K562 (cell line): Measurements from ENCODE around the gene ARHGEF12. TPM values are rescaled to one million over a fixed set of nuclear protein-coding genes. Genes with fewer than 3 reads are reported as not detected.

Experiments
- E2F6 ChIP-seq, 2 experiments: IDR thresholded peaks; 2 replicates each; pipeline ENCODE4 v1.6.1; 2011; ENCODE audit warnings: borderline replicate concordance in 1 of 2, control low read depth in 1 of 2, low read depth in 1 of 2, low read length in 1 of 2, mild to moderate bottlenecking in 1 of 2, mixed read lengths in 1 of 2, moderate library complexity in 1 of 2; ENCODE audit not compliant: insufficient read depth in 1 of 2, insufficient read length in 1 of 2, poor library complexity in 1 of 2, severe bottlenecking in 1 of 2; ENCODE audit errors: extremely low read depth in 1 of 2
- HMGN3 ChIP-seq: IDR thresholded peaks from 2 replicates; pipeline ENCODE4 v1.6.1; 2011; ENCODE audit warnings: borderline replicate concordance, low read depth, mild to moderate bottlenecking, mixed read lengths, low read length; ENCODE audit not compliant: insufficient read length; ENCODE audit errors: extremely low read depth
- KAT2B ChIP-seq: IDR thresholded peaks from one replicate; pipeline ENCODE4 v1.6.1; 2012; ENCODE audit warnings: low read depth, mild to moderate bottlenecking, control low read depth, inconsistent platforms, low read length, moderate library complexity
- NR1H2 ChIP-seq: sonication (generic); formaldehyde crosslinking; IDR thresholded peaks from 2 replicates; pipeline ENCODE4 v1.4.0; 2020; ENCODE audit warnings: mild to moderate bottlenecking, missing genetic modification reagents
- NUFIP1 ChIP-seq: fragments of 450-650 bp; IDR thresholded peaks from 2 replicates; pipeline ENCODE4 v1.6.1; 2018; ENCODE audit not compliant: partially characterized antibody
- PTRF ChIP-seq: fragments of 450-650 bp; IDR thresholded peaks from 2 replicates; pipeline ENCODE4 v1.6.1; 2016; ENCODE audit warnings: mild to moderate bottlenecking, missing genetic modification characterization, missing compliant biosample characterization
- SIN3A ChIP-seq, 2 experiments: fragments of 150-350 bp in 1 of 2; IDR thresholded peaks; 2 replicates each; pipeline ENCODE4 v1.6.1; 2011 to 2016; ENCODE audit warnings: borderline replicate concordance in 2 of 2, low read depth in 2 of 2, low read length in 2 of 2, mild to moderate bottlenecking in 2 of 2, moderate library complexity in 2 of 2; ENCODE audit not compliant: control insufficient read depth in 1 of 2
- SUPT5H ChIP-seq: fragments of 450-650 bp; IDR thresholded peaks from 2 replicates; pipeline ENCODE4 v1.6.1; 2016
- TGIF2 ChIP-seq: sonication (generic); formaldehyde crosslinking; IDR thresholded peaks from 2 replicates; pipeline ENCODE4 v1.8.1; 2022; ENCODE audit warnings: mild to moderate bottlenecking, missing genetic modification reagents, moderate library complexity
- YY1 ChIP-seq, 3 experiments: IDR thresholded peaks; 2 replicates each; pipeline ENCODE4 v1.6.1; 2011; ENCODE audit warnings: low read length in 2 of 3, mild to moderate bottlenecking in 2 of 3, moderate library complexity in 2 of 3, borderline replicate concordance in 1 of 3, control low read depth in 1 of 3, low read depth in 1 of 3; ENCODE audit not compliant: insufficient read depth in 3 of 3, insufficient replicate concordance in 2 of 3, control insufficient read depth in 1 of 3, insufficient read length in 1 of 3; ENCODE audit errors: extremely low read depth in 1 of 3
- ZNF780A ChIP-seq: fragments of 250-450 bp; sonication (Bioruptor Pico); IDR thresholded peaks from 2 replicates; pipeline ENCODE4 v1.5.0; 2021; ENCODE audit warnings: mild to moderate bottlenecking
- polyA plus RNA-seq, 8 experiments: library from polyadenylated mRNA; depleted of rRNA in 4 of 8; stranded (reverse) in 5 of 8; unstranded in 3 of 8; fragments of >200 nt; fragmentation: Nextera tagmentation in 2 of 8; fragmentation: Illumina TruSeq in 1 of 8; extraction: Ambion mirVana in 2 of 8; extraction: Trizol in 1 of 8; gene quantifications; 2 replicates each; pipeline versions ENCODE4 v1.2.1 to v1.2.3, GENCODE V29; 2011 to 2014; ENCODE audit warnings: inconsistent platforms in 1 of 8, missing spikeins in 1 of 8
- total RNA-seq, 7 experiments: library from RNA; depleted of rRNA in 6 of 7; stranded (reverse); fragments of >200 nt in 6 of 7; fragmentation: Illumina TruSeq in 2 of 7; extraction: Trizol in 2 of 7; gene quantifications; 2 replicates each; pipeline versions ENCODE4 v1.2.1 to v1.2.3, GENCODE V29; 2011 to 2021; ENCODE audit warnings: low replicate concordance in 1 of 7
- TF ChIP-seq, protein P1 (sequence below): fragments of 450-650 bp; IDR thresholded peaks from 2 replicates; pipeline ENCODE4 v1.6.1; 2016
- TF ChIP-seq, protein P2 (sequence below), 3 experiments: fragments of 200-800 bp in 1 of 3; fragments of 250-450 bp in 1 of 3; fragments of 450-650 bp in 1 of 3; sonication (Bioruptor Pico) in 1 of 3; sonication (Bioruptor generic) in 1 of 3; formaldehyde crosslinking in 1 of 3; IDR thresholded peaks; 2 replicates each; pipeline versions ENCODE4 v1.6.1 to v1.8.0; 2016 to 2022; ENCODE audit warnings: mild to moderate bottlenecking in 2 of 3, missing genetic modification characterization in 2 of 3, missing compliant biosample characterization in 1 of 3, moderate library complexity in 1 of 3
- TF ChIP-seq, protein P3 (sequence below): fragments of 450-650 bp; IDR thresholded peaks from 2 replicates; pipeline ENCODE4 v1.6.1; 2018; ENCODE audit warnings: mild to moderate bottlenecking, low read depth; ENCODE audit not compliant: partially characterized antibody
- TF ChIP-seq, protein P4 (sequence below), 3 experiments: IDR thresholded peaks in 2 of 3; conservative IDR thresholded peaks in 1 of 3; 2 replicates each; pipeline ENCODE4 v1.5.1; 2011 to 2012; ENCODE audit warnings: low read length in 3 of 3, mild to moderate bottlenecking in 3 of 3, control low read depth in 2 of 3, improper control_type of control experiment in 1 of 3, inconsistent platforms in 1 of 3, low read depth in 1 of 3, mixed read lengths in 1 of 3, moderate library complexity in 1 of 3; ENCODE audit not compliant: insufficient read depth in 2 of 3

The ARHGEF12 gene
- total and polyA plus RNA-seq, 9 of the 15 experiments (the other 6 are each of a cell fraction or from before 2014, with no cell fraction given) = 3.5 to 51.7 (median 29.5) TPM

DNA sequence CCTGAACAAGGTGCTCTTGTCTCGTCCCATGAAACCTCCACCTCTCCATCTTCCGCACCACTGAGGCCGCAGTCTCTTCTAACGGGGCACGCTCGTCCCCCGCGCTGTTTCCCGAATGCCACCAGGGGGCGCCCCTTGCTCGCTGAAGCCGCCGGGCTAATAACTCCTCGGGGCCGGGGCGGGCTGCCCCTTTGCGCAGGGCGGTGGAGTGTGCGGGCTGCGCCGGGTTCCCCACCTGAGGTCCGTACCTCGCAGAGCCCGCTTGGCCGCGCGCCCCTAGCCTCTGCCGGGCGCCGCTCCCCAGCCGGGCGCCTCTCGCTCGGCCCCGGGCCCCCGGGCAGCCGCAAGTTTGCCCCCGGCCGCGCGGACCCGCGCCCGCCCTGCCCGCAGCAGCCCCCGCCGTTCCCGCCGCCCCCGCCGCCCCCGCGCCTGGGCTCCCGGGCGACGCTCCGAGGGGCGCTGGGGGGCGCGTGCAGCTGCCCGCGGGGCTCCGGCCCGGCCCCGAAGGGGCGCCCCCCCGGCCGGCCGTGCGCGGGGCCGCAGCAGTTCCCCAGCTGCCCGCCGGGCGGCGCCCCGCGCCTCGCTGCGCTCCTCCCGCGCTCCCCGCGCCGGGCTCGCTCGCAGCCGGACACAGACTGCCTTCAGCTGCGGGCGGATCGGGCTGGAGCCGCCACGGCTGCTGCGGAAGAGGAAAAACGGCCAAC is 175.1 kb downstream of the ARHGEF12 start, which contains the start of gene GRIK4 (continued):
- TF ChIP-seq PTRF (tag) (no peak), SUPT5H (no peak), HMGN3 (no peak), YY1 (IDR thresholded peaks at IDR 0.05; ENCODE audit: borderline replicate concordance in 1 of 3, control insufficient read depth in 1 of 3, extremely low read depth in 1 of 3, insufficient read depth in 3 of 3, insufficient read length in 1 of 3, insufficient replicate concordance in 2 of 3, low read depth in 1 of 3, low read length in 2 of 3) (peak in 1 of 3 experiments; percentile 37), TGIF2 (CRISPR knock-in tag) (no peak), KAT2B (no peak), NUFIP1 (no peak), ZNF780A (no peak), E2F6 (IDR thresholded peaks at IDR 0.05; ENCODE audit: borderline replicate concordance in 1 of 2, extremely low read depth in 1 of 2, insufficient read depth in 1 of 2, insufficient read length in 1 of 2, low read depth in 1 of 2, low read length in 1 of 2, poor library complexity in 1 of 2, severe bottlenecking in 1 of 2) (peak in 1 of 2 experiments; percentile 82), SIN3A (IDR thresholded peaks at IDR 0.05; ENCODE audit: borderline replicate concordance in 2 of 2, control insufficient read depth in 1 of 2, low read depth in 2 of 2, low read length in 2 of 2) (no peak), NR1H2 (CRISPR knock-in tag) (no peak)
- TF ChIP-seq, protein P1, sequence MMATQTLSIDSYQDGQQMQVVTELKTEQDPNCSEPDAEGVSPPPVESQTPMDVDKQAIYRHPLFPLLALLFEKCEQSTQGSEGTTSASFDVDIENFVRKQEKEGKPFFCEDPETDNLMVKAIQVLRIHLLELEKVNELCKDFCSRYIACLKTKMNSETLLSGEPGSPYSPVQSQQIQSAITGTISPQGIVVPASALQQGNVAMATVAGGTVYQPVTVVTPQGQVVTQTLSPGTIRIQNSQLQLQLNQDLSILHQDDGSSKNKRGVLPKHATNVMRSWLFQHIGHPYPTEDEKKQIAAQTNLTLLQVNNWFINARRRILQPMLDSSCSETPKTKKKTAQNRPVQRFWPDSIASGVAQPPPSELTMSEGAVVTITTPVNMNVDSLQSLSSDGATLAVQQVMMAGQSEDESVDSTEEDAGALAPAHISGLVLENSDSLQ = no peak
- TF ChIP-seq, protein P2, sequence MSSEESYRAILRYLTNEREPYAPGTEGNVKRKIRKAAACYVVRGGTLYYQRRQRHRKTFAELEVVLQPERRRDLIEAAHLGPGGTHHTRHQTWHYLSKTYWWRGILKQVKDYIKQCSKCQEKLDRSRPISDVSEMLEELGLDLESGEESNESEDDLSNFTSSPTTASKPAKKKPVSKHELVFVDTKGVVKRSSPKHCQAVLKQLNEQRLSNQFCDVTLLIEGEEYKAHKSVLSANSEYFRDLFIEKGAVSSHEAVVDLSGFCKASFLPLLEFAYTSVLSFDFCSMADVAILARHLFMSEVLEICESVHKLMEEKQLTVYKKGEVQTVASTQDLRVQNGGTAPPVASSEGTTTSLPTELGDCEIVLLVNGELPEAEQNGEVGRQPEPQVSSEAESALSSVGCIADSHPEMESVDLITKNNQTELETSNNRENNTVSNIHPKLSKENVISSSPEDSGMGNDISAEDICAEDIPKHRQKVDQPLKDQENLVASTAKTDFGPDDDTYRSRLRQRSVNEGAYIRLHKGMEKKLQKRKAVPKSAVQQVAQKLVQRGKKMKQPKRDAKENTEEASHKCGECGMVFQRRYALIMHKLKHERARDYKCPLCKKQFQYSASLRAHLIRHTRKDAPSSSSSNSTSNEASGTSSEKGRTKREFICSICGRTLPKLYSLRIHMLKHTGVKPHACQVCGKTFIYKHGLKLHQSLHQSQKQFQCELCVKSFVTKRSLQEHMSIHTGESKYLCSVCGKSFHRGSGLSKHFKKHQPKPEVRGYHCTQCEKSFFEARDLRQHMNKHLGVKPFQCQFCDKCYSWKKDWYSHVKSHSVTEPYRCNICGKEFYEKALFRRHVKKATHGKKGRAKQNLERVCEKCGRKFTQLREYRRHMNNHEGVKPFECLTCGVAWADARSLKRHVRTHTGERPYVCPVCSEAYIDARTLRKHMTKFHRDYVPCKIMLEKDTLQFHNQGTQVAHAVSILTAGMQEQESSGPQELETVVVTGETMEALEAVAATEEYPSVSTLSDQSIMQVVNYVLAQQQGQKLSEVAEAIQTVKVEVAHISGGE (CRISPR knock-in tag; IDR thresholded peaks at IDR 0.05) = no peak
- TF ChIP-seq, protein P3, sequence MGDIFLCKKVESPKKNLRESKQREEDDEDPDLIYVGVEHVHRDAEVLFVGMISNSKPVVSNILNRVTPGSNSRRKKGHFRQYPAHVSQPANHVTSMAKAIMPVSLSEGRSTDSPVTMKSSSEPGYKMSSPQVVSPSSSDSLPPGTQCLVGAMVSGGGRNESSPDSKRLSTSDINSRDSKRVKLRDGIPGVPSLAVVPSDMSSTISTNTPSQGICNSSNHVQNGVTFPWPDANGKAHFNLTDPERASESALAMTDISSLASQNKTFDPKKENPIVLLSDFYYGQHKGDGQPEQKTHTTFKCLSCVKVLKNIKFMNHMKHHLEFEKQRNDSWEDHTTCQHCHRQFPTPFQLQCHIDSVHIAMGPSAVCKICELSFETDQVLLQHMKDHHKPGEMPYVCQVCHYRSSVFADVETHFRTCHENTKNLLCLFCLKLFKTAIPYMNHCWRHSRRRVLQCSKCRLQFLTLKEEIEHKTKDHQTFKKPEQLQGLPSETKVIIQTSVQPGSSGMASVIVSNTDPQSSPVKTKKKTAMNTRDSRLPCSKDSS = no peak
- TF ChIP-seq, protein P4, sequence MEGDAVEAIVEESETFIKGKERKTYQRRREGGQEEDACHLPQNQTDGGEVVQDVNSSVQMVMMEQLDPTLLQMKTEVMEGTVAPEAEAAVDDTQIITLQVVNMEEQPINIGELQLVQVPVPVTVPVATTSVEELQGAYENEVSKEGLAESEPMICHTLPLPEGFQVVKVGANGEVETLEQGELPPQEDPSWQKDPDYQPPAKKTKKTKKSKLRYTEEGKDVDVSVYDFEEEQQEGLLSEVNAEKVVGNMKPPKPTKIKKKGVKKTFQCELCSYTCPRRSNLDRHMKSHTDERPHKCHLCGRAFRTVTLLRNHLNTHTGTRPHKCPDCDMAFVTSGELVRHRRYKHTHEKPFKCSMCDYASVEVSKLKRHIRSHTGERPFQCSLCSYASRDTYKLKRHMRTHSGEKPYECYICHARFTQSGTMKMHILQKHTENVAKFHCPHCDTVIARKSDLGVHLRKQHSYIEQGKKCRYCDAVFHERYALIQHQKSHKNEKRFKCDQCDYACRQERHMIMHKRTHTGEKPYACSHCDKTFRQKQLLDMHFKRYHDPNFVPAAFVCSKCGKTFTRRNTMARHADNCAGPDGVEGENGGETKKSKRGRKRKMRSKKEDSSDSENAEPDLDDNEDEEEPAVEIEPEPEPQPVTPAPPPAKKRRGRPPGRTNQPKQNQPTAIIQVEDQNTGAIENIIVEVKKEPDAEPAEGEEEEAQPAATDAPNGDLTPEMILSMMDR (IDR thresholded peaks at IDR 0.05 in 2 of 3, conservative IDR thresholded peaks at IDR 0.05 in 1 of 3; ENCODE audit: insufficient read depth in 2 of 3, low read depth in 1 of 3, low read length in 3 of 3) = peak; percentile 88 to 94 (median 88)
